ENCODE results near the gene SRP54. TPM values are rescaled to one million over a fixed set of nuclear protein-coding genes. Genes with fewer than 3 reads are reported as not detected.
"Not testable (repeated sequence)": the region's sequence is repeated elsewhere in the genome, so short reads cannot be mapped to it uniquely, and the experiment has no call there.

The SRP54 gene
- total and polyA plus RNA-seq, 4 donors, result 32.6 to 113 (median 38.4) TPM

DNA sequence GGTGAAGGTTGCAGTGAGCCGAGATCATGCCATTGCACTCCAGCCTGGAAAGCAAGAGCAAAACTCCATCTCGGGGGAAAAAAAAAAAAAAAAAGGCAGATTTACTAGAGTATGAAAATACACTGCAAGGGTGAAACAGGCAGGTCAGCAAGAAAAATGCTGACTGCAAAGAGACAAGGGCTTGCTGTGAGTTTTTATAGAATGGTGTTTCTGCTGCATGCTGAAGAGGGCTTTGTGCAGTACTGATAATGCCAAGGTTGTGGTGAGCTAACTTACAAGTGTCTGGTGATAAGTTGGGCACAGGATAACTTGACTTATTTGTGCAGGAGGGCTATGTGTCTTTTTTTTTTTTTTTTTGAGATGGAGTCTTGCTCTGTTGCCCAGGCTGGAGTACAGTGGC, 25.9 kb upstream of the SRP54 start:
- Histone ChIP-seq H3K4me3 (ENCODE audit: low read depth in 1 of 3, low read length in 3 of 3) (no peak overlapping the region), H3K36me3 (ENCODE audit: control insufficient read depth in 4 of 4, insufficient read depth in 3 of 4, low read depth in 1 of 4, low read length in 3 of 4) (peaks cover 1 to 13% (median 13%) of the 10 kb centered on the region in 4 donors), H3K9ac (ENCODE audit: low read depth in 1 of 2, low read length in 2 of 2) (no peak overlapping the region), H3K27me3 (ENCODE audit: control insufficient read depth in 4 of 4, insufficient read depth in 4 of 4, low read length in 3 of 4) (no peaks in the 10 kb centered on the region), H3K4me1 (ENCODE audit: control insufficient read depth in 4 of 4, insufficient read depth in 4 of 4, low read length in 3 of 4) (no peaks in the 10 kb centered on the region), H3K27ac (ENCODE audit: low read depth in 1 of 2, low read length in 2 of 2) (no peak overlapping the region), H3K9me3 (ENCODE audit: control insufficient read depth in 4 of 4, low read length in 3 of 4) (no peaks in the 10 kb centered on the region)
- 92% methylated on average over 2 of the region's 2 CpGs for WGBS
- TF ChIP-seq FOXA2 (IDR thresholded peaks at IDR 0.05) (no peak), RXRA (IDR thresholded peaks at IDR 0.05) (no peak), NR2F2 (IDR thresholded peaks at IDR 0.05) (no peak), FOXA1 (IDR thresholded peaks at IDR 0.05) (no peak), SP1 (IDR thresholded peaks at IDR 0.05) (no peak), ZBTB33 (IDR thresholded peaks at IDR 0.05) (no peak), ATF3 (IDR thresholded peaks at IDR 0.05) (no peak), HNF4A (conservative IDR thresholded peaks at IDR 0.05) (no peak), TAF1 (conservative IDR thresholded peaks at IDR 0.05) (no peak), HNF4G (IDR thresholded peaks at IDR 0.05) (no peak), JUND (IDR thresholded peaks at IDR 0.05) (no peak), YY1 (IDR thresholded peaks at IDR 0.05) (no peak)
- DNase-seq (ENCODE audit: low spot score), result no peak

GRCh38 chr14:34957771-34958286, 25.0 kb upstream of the SRP54 start:
- H3K9me3 ChIP-seq (ENCODE audit: control insufficient read depth in 4 of 4, low read length in 3 of 4), result no peaks in the 10 kb centered on the region
- TF ChIP-seq SP1 (IDR thresholded peaks at IDR 0.05) (no peak), ATF3 (IDR thresholded peaks at IDR 0.05) (no peak), TAF1 (conservative IDR thresholded peaks at IDR 0.05) (no peak)
- DNase-seq (ENCODE audit: low spot score), result no peak
- no peak overlapping the region for H3K4me3 ChIP-seq (ENCODE audit: low read depth in 1 of 3, low read length in 3 of 3)
- peaks cover 1 to 13% (median 12%) of the 10 kb centered on the region in 4 donors for H3K36me3 ChIP-seq (ENCODE audit: control insufficient read depth in 4 of 4, insufficient read depth in 3 of 4, low read depth in 1 of 4, low read length in 3 of 4)
- H3K27ac ChIP-seq (ENCODE audit: low read depth in 1 of 2, low read length in 2 of 2), result no peak overlapping the region
- 98% methylated on average over 5 of the region's 5 CpGs for WGBS
- H3K9ac ChIP-seq (ENCODE audit: low read depth in 1 of 2, low read length in 2 of 2), result no peak overlapping the region
- H3K27me3 ChIP-seq (ENCODE audit: control insufficient read depth in 4 of 4, insufficient read depth in 4 of 4, low read length in 3 of 4), result no peaks in the 10 kb centered on the region
- H3K4me1 ChIP-seq (ENCODE audit: control insufficient read depth in 4 of 4, insufficient read depth in 4 of 4, low read length in 3 of 4), result no peaks in the 10 kb centered on the region

GRCh38 chr14:34962106-34962505, 20.7 kb upstream of the SRP54 start:
- not testable (repeated sequence) for H3K27ac ChIP-seq (ENCODE audit: low read depth in 1 of 2, low read length in 2 of 2); H3K4me3 ChIP-seq (ENCODE audit: low read depth in 1 of 3, low read length in 3 of 3); H3K9me3 ChIP-seq (ENCODE audit: control insufficient read depth in 4 of 4, low read length in 3 of 4); H3K27me3 ChIP-seq (ENCODE audit: control insufficient read depth in 4 of 4, insufficient read depth in 4 of 4, low read length in 3 of 4); DNase-seq (ENCODE audit: low spot score); H3K9ac ChIP-seq (ENCODE audit: low read depth in 1 of 2, low read length in 2 of 2); H3K4me1 ChIP-seq (ENCODE audit: control insufficient read depth in 4 of 4, insufficient read depth in 4 of 4, low read length in 3 of 4)
- peaks cover 2 to 12% (median 10%) of the 10 kb centered on the region in 4 donors for H3K36me3 ChIP-seq (ENCODE audit: control insufficient read depth in 4 of 4, insufficient read depth in 3 of 4, low read depth in 1 of 4, low read length in 3 of 4)
- 95% methylated on average over 5 of the region's 5 CpGs for WGBS

Data from liver (tissue), 9 donors.